Lower leg skin (tissue), 3 donors: ENCODE measurements around the gene PTPRC.

Source experiments
- POLR2A ChIP-seq, 2 donors: fragments of 450-650 bp; IDR thresholded peaks; one replicate each; pipeline ENCODE4 v1.6.1; 2016 to 2017; ENCODE audit warnings: antibody characterized with exemption in 2 of 2, mild to moderate bottlenecking in 1 of 2, moderate library complexity in 1 of 2
- TF ChIP-seq, protein P1 (sequence below), 3 donors: fragments of 450-650 bp; IDR thresholded peaks; one replicate each; pipeline ENCODE4 v1.5.1; 2016; ENCODE audit warnings: antibody characterized with exemption in 3 of 3, mild to moderate bottlenecking in 3 of 3, moderate library complexity in 2 of 3

GRCh38 chr1:198747127-198747526 lies 108.3 kb downstream of the PTPRC start:
- TF ChIP-seq, protein P1, sequence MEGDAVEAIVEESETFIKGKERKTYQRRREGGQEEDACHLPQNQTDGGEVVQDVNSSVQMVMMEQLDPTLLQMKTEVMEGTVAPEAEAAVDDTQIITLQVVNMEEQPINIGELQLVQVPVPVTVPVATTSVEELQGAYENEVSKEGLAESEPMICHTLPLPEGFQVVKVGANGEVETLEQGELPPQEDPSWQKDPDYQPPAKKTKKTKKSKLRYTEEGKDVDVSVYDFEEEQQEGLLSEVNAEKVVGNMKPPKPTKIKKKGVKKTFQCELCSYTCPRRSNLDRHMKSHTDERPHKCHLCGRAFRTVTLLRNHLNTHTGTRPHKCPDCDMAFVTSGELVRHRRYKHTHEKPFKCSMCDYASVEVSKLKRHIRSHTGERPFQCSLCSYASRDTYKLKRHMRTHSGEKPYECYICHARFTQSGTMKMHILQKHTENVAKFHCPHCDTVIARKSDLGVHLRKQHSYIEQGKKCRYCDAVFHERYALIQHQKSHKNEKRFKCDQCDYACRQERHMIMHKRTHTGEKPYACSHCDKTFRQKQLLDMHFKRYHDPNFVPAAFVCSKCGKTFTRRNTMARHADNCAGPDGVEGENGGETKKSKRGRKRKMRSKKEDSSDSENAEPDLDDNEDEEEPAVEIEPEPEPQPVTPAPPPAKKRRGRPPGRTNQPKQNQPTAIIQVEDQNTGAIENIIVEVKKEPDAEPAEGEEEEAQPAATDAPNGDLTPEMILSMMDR (IDR thresholded peaks at IDR 0.05): no peak
- TF ChIP-seq POLR2A (IDR thresholded peaks at IDR 0.05): no peak
